ENCODE data around the gene PSMC1.

Gene PSMC1

DNA sequence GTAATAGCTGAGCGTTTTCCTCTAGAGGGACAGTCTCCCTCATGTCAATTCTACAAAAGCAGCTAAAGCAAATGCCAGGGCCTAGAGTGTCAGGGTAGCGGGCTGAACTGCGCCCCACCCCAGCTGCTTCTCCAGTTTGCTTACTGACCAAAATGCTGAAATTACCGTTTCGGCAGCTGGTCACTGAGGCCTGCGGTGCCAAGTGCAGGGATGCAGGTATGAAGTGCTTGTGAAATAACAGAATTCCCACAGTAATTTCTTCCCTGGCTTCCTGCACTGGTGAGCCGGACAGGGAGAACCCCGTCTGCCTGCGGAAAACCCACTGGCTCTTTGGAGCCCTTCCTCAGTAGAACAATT is 19.1 kb downstream of the PSMC1 start:
- in situ Hi-C loops (cut with MboI; ENCODE audit: low sequenced_read_pairs), result no loop called here

DNA sequence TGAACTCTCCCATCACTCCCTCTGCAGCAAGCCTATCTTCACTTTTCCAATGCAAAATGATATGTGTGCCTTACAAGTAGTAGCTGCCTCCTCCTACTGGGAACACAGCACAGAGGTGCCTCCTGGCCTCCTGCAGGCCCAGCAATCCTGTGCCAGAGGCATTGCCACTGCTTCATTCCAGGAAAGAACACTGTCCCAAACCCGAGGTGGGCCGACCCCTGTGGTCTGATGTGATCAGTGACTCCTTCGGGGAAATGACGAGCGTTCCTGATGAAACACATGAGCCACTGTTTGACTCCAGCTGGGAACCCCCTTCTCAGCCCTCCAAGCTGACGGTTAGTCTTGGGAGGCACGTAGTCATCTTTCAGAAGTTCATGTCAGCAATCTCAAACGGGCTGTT is 19.5 kb downstream of the PSMC1 start:
- in situ Hi-C loops (cut with MboI; ENCODE audit: low sequenced_read_pairs), result no loop called here

- in situ Hi-C loops (cut with MboI; ENCODE audit: low sequenced_read_pairs), result no loop called here
These were observed 20.5 kb downstream of the PSMC1 start for GRCh38 chr14:90276646-90277367.

GRCh38 chr14:90277581-90278198 is 21.3 kb downstream of the PSMC1 start:
- in situ Hi-C loops (cut with MboI; ENCODE audit: low sequenced_read_pairs), result no loop called here

- in situ Hi-C loops (cut with MboI; ENCODE audit: low sequenced_read_pairs), result no loop called here
These were observed 22.1 kb downstream of the PSMC1 start for GRCh38 chr14:90278199-90279175.

GRCh38 chr14:90280096-90280495 is 23.7 kb downstream of the PSMC1 start:
- in situ Hi-C loops (cut with MboI; ENCODE audit: low sequenced_read_pairs), result no loop called here

- in situ Hi-C loops (cut with MboI; ENCODE audit: low sequenced_read_pairs), result no loop called here
These were observed 24.9 kb downstream of the PSMC1 start for GRCh38 chr14:90281261-90281660.

- in situ Hi-C loops (cut with MboI; ENCODE audit: low sequenced_read_pairs), result no loop called here
These were observed 25.4 kb downstream of the PSMC1 start for GRCh38 chr14:90281756-90282155.

DNA sequence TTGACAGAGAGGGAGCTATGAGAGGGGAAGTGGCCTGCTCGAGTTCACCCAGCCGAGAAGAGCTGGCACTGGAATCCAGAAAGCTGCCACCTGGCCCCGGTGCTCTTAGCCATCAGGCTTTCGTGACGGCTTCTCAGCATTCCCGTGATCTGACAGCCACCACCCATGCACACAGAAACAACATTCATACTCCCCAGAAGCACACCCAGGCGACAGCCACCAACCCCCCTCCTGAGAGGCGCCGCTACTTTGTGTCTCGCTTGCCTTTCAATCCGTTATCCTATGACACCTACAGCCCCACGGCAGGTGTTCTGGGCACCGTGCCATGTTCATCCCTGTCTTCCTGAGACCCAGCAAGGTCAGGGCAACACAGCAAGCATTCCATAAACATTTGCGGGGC is 31.4 kb downstream of the PSMC1 start:
- in situ Hi-C loops (cut with MboI; ENCODE audit: low sequenced_read_pairs), result no loop called here

- in situ Hi-C loops (cut with MboI; ENCODE audit: low sequenced_read_pairs), result no loop called here
These were observed 32.5 kb downstream of the PSMC1 start for GRCh38 chr14:90288651-90289355.

DNA sequence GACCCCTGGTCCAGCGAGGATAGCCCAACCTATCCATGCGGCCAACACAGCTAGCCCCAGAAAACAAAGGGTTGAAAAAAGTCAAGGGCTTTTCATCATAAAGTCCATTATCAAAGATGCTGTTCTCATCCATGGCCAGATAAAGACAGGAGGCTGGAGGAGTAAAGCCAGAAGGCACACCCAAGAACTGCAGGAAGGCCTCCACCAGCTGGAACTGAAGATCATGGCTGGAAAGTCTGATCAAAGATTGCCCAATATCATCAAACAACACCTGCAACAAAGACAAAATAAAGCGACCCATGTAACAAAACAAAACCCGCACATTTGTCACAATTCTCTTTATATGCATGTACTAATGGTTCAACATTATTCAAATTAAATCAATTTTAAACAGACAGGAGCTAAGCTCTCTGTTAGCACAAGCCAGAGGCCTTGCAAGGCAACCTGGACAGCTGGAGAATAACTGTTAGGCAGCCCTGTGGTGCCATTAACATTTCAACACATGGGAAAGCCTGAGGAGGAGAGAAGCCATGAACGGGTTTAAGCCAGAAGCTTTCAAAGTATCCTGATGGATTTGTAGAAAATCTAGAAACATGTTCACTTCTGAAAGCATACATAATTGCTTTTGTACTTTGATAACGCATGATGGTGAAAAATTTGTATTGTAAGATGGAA is 34.1 kb downstream of the PSMC1 start:
- in situ Hi-C loops (cut with MboI; ENCODE audit: low sequenced_read_pairs), result no loop called here

GRCh38 chr14:90291699-90292098 is 35.3 kb downstream of the PSMC1 start:
- in situ Hi-C loops (cut with MboI; ENCODE audit: low sequenced_read_pairs), result no loop called here

DNA sequence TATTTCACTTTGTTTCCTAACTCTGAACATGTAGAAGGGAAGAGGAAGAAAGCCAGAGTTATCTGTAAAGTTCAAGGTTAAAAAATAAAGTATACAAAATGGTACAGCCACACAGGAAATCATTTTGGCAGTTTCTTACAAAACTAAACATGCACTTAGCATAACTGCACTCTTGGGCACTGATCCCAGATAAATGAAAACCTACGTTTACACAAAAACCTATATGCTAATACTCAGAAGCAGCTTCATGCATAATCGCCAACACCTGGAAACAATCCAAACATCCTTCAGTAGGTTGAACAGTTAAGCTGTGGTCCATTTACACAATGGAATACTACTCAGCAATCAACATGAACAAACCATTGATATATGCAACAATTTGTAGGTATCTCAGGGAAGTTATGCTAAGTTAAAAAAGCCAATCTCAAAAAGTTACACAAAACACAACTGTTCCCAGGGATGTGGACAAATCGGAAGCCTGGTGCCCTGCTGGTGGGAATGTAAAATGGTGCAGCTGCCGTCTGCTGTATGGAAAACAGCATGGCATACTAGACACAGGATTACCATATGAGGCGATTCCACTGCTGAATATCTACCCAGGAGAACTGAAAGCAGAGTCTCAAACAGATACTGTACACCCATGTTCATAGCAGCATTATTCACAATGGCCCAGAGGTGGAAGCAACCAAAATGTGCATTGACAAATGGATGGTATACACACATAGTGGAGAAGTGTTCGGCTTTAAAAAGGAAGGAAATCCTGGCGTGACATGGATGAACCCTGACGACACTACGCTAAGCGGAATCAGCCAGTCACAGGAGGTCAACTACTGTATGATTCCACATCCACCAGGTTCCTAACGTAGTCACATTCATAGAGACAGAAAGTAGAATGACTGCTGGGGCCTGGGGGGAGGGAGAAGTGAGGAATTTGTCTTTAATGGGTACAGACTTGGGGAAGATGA is 37.7 kb downstream of the PSMC1 start:
- in situ Hi-C loops (cut with MboI; ENCODE audit: low sequenced_read_pairs), result no loop called here

- in situ Hi-C loops (cut with MboI; ENCODE audit: low sequenced_read_pairs), result no loop called here
These were observed 38.5 kb downstream of the PSMC1 start for GRCh38 chr14:90294872-90295271.

DNA sequence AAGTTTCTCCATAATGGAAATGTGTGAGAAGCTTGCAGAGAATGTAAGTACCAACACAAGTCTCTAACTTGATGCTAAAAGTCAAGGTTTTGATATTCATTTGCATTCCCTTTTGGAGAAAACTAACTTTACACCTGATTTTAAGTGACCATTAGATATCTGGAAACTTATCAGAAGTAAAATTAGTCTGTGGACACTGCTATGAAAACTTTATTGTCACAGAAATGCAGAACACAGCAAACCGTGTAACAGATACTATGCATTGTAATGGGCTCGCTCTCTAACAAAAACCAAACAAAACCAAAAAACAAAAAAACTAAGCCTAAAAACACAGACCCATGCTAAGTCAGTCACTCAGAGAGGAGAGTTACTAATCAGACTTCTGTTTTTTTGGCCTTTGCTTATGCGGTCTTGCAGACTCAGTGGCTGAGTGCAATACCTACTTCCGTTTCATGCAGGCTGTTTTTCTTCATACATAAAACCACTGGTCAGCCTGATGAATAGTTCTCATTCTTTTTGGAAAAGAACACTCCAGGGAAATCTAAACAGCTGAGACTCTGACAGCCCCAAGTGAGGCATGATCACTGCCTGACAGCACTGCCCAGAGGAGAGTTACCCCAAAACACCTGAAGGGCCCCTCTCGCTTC is 39.6 kb downstream of the PSMC1 start:
- in situ Hi-C loops (cut with MboI; ENCODE audit: low sequenced_read_pairs), result no loop called here

GRCh38 chr14:90296641-90297040 is 40.3 kb downstream of the PSMC1 start:
- in situ Hi-C loops (cut with MboI; ENCODE audit: low sequenced_read_pairs), result no loop called here

GRCh38 chr14:90297876-90298629 is 41.7 kb downstream of the PSMC1 start:
- in situ Hi-C loops (cut with MboI; ENCODE audit: low sequenced_read_pairs), result no loop called here

GRCh38 chr14:90299408-90299807 is 43.1 kb downstream of the PSMC1 start:
- in situ Hi-C loops (cut with MboI; ENCODE audit: low sequenced_read_pairs), result no loop called here
